Mesodermal cell (in vitro differentiated cells): ENCODE data around the gene UCHL5.
"Not testable (repeated sequence)": the region's sequence is repeated elsewhere in the genome, so short reads cannot be mapped to it uniquely, and the experiment has no call there.

ENCODE experiments used
- H3K27ac ChIP-seq: 2 replicates; pipeline ENCODE4 v1.7.0; 2013; ENCODE audit warnings: mild to moderate bottlenecking, low read depth, low read length, moderate library complexity; ENCODE audit not compliant: severe bottlenecking
- H3K36me3 ChIP-seq: 2 replicates; pipeline ENCODE4 v1.7.1; 2013; ENCODE audit warnings: mild to moderate bottlenecking, low read length, moderate library complexity; ENCODE audit not compliant: control insufficient read depth, insufficient read depth
- H3K4me1 ChIP-seq: one replicate; pipeline ENCODE4 v1.7.1; 2013; ENCODE audit warnings: mild to moderate bottlenecking, low read length; ENCODE audit not compliant: insufficient read depth, control insufficient read depth, poor library complexity, severe bottlenecking
- H3K4me3 ChIP-seq: 2 replicates; pipeline ENCODE4 v1.7.0; 2013; ENCODE audit warnings: low read length, control low read depth, mild to moderate bottlenecking; ENCODE audit not compliant: insufficient read depth, poor library complexity, severe bottlenecking; ENCODE audit errors: extremely low read depth
- H3K9me3 ChIP-seq: 2 replicates; pipeline ENCODE4 v1.7.1; 2013; ENCODE audit warnings: mild to moderate bottlenecking, low read length, moderate library complexity; ENCODE audit not compliant: control insufficient read depth
- WGBS, 2 experiments: methylation state at CpG; one replicate each; pipeline ENCODE4 v1.1.5; 2013; ENCODE audit warnings: missing lambda C conversion rate in 2 of 2; ENCODE audit not compliant: insufficient coverage in 2 of 2; 5-methylcytosine and 5-hydroxymethylcytosine counted together

UCHL5 gene

GRCh38 chr1:193009501-193009900, 49.7 kb downstream of the UCHL5 start:
- 91 to 100% methylated on average over 2 of the region's 3 CpGs for WGBS, 2 experiments
- Histone ChIP-seq H3K27ac (no peak overlapping the region), H3K4me3 (no peak overlapping the region), H3K4me1 (no peaks in the 10 kb centered on the region), H3K36me3 (no peaks in the 10 kb centered on the region), H3K9me3 (peaks cover 4% of the 10 kb centered on the region)

GRCh38 chr1:193005785-193006184, 53.4 kb downstream of the UCHL5 start:
- Histone ChIP-seq H3K9me3 (peaks cover 4% of the 10 kb centered on the region), H3K36me3 (peaks cover 5% of the 10 kb centered on the region), H3K4me3 (no peak overlapping the region), H3K4me1 (no peaks in the 10 kb centered on the region), H3K27ac (no peak overlapping the region)
- 100% methylated on average over 1 of the region's 5 CpGs; no CpG with 5 or more reads in 1 of the 2 experiments for WGBS, 2 experiments

DNA sequence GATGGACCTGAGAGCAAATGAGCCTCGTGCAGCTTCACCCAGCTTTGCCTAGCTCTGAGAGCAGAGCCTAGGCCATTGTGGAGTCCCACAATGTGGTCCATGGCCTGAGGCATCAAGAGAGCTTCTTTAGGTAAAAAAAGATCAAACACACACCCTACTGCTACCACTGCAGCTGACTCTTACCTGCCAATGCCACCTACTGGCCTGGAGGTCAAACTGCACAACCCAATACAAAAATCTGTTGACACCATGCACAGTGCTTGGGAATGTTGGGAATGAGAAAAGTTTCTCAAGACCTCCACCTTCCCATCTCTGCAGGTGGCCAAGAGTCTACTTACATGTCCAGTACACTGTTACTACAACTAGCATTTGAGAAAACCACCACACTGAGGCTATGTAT, 60.6 kb downstream of the UCHL5 start:
- no peak overlapping the region for H3K4me3 ChIP-seq
- peaks cover 28% of the 10 kb centered on the region for H3K36me3 ChIP-seq
- H3K27ac ChIP-seq = no peak overlapping the region
- H3K9me3 ChIP-seq = peaks cover 9% of the 10 kb centered on the region
- peaks cover 7% of the 10 kb centered on the region for H3K4me1 ChIP-seq
- WGBS, 2 experiments = 92 to 100% methylated on average over 1 of the region's 1 CpG

DNA sequence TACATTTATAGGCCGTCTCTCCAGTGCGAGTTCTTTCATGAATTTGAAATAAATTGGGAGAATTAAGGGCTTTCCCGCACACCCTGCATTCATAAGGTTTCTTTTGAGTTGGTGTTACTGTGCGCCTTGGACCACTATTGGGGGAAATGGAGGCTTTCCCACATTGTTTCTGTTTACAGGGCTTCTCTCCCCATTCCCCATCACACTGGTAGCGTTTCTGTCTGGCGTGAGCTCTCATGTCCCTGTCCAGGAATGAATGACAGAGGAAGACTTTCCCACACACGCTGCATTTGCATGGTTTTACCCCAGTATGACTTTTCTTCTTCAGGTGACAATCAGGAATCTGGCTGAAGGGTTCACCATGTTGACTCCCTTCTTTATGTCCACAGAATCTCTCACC, 65.0 kb downstream of the UCHL5 start:
- Histone ChIP-seq H3K9me3 (peaks cover 9% of the 10 kb centered on the region), H3K4me3 (no peak overlapping the region), H3K27ac (peak overlapping the region; percentile 73), H3K36me3 (peaks cover 23% of the 10 kb centered on the region), H3K4me1 (peaks cover 7% of the 10 kb centered on the region)
- WGBS, 2 experiments = 100% methylated on average over 4 to 6 of the region's 7 CpGs

- peaks cover 7% of the 10 kb centered on the region for H3K4me1 ChIP-seq
- 82 to 84% methylated on average over 5 to 6 of the region's 10 CpGs for WGBS, 2 experiments
- peak overlapping the region; percentile 73 for H3K27ac ChIP-seq
- H3K9me3 ChIP-seq = peaks cover 9% of the 10 kb centered on the region
- no peak overlapping the region for H3K4me3 ChIP-seq
- H3K36me3 ChIP-seq = peaks cover 23% of the 10 kb centered on the region
These were observed 65.6 kb downstream of the UCHL5 start for GRCh38 chr1:192993426-192994085.

DNA sequence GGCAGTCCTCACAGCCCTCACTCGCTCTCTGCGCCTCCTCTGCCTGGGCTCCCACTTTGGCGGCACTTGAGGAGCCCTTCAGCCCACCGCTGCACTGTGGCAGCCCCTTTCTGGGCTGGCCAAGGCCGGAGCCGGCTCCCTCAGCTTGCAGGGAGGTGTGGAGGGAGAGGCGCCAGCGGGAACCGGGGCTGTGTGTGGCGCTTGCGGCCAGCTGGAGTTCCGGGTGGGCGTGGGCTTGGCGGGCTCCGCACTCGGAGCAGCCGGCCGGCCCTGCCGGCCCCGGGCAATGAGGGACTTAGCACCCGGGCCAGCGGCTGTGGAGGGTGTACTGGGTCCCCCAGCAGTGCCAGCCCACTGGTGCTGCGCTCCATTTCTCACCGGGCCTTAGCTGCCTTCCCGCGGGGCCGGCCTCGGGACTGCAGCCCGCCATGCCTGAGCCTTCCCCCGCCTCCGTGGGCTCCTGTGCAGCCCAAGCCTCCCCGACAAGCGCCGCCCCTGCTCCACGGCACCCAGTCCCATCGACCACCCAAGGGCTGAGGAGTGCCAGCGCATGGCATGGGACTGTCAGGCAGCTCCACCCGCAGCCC, 72.3 kb downstream of the UCHL5 start:
- H3K4me1 ChIP-seq, H3K36me3 ChIP-seq, H3K9me3 ChIP-seq, H3K4me3 ChIP-seq, H3K27ac ChIP-seq: not testable (repeated sequence)
- WGBS, 2 experiments = 96% methylated on average over 16 of the region's 38 CpGs

DNA sequence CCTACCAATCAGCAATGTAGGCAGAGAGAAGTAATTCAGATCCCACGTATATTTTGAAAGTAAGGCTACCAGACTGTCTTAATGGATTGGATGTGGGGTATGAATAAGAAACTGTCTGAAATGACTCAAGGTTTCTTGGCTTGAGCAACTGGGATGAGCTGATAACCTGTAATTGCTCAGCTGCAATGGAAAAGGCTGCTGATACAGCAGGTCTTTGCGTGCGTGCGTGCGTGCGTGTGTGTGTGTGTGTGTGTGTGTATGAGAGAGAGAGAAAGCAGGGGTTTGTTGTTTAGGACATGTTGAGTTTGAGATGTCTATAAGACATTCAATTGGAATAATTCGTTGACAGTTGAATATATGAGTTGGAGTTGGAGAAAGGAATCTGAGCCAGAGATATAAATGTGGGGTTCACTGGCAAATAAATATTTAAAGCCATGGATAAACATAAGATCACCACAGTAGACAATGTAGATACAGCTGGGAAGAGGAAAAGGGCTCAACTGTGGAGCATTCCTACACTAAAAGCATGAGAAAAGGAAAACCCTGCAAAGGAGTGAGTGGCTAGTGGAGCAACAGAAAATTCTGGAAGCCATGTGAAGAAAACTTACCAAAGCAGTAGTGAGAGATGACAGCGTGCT, 72.9 kb downstream of the UCHL5 start:
- no peaks in the 10 kb centered on the region for H3K4me1 ChIP-seq
- H3K9me3 ChIP-seq = no peaks in the 10 kb centered on the region
- WGBS, 2 experiments = 84 to 98% methylated on average over 7 to 8 of the region's 8 CpGs
- no peak overlapping the region for H3K27ac ChIP-seq
- no peak overlapping the region for H3K4me3 ChIP-seq
- no peaks in the 10 kb centered on the region for H3K36me3 ChIP-seq

GRCh38 chr1:192984080-192984479, 75.1 kb downstream of the UCHL5 start:
- WGBS, 2 experiments = 80% methylated on average over 1 of the region's 1 CpG; no CpG with 5 or more reads in 1 of the 2 experiments

GRCh38 chr1:192983349-192983980, 75.7 kb downstream of the UCHL5 start:
- Histone ChIP-seq H3K27ac (no peak overlapping the region), H3K36me3 (no peaks in the 10 kb centered on the region), H3K4me1 (no peaks in the 10 kb centered on the region), H3K9me3 (no peaks in the 10 kb centered on the region), H3K4me3 (no peak overlapping the region)
- 59 to 60% methylated on average over 5 of the region's 6 CpGs for WGBS, 2 experiments

More at GRCh38 chr1:192984080-192984479, 75.1 kb downstream of the UCHL5 start:
- Histone ChIP-seq H3K9me3 (no peaks in the 10 kb centered on the region), H3K36me3 (no peaks in the 10 kb centered on the region), H3K27ac (no peak overlapping the region), H3K4me3 (no peak overlapping the region), H3K4me1 (no peaks in the 10 kb centered on the region)

GRCh38 chr1:192980856-192981255, 78.3 kb downstream of the UCHL5 start:
- Histone ChIP-seq H3K27ac (no peak overlapping the region), H3K9me3 (no peaks in the 10 kb centered on the region), H3K4me1 (no peaks in the 10 kb centered on the region), H3K36me3 (no peaks in the 10 kb centered on the region), H3K4me3 (no peak overlapping the region)
- 100% methylated on average over 1 of the region's 1 CpG; no CpG with 5 or more reads in 1 of the 2 experiments for WGBS, 2 experiments
